Lower leg skin (tissue), 3 donors: Measurements from ENCODE around the gene CCDC183.
A peak's percentile ranks its signal among the peaks of the same experiment; 100 is the strongest.

ENCODE experiments used
- CTCF ChIP-seq, 3 donors: fragments of 450-650 bp; IDR thresholded peaks; one replicate each; pipeline ENCODE4 v1.5.1; 2016; ENCODE audit warnings: antibody characterized with exemption in 3 of 3, mild to moderate bottlenecking in 3 of 3, moderate library complexity in 2 of 3
- POLR2A ChIP-seq, 2 donors: fragments of 450-650 bp; IDR thresholded peaks; one replicate each; pipeline ENCODE4 v1.6.1; 2016 to 2017; ENCODE audit warnings: antibody characterized with exemption in 2 of 2, mild to moderate bottlenecking in 1 of 2, moderate library complexity in 1 of 2

- no peak for TF ChIP-seq CTCF (IDR thresholded peaks at IDR 0.05)
- peak in 1 of 2 donors; percentile 42 for TF ChIP-seq POLR2A (IDR thresholded peaks at IDR 0.05)
These were observed 5.3 kb upstream of the CCDC183 start, which contains the start of gene TMEM141 for GRCh38 chr9:136790640-136791515.
